Urinary bladder (tissue), 4 donors: ENCODE data around the gene MRPS6. TPM values are rescaled to one million over a fixed set of nuclear protein-coding genes. Genes with fewer than 3 reads are reported as not detected.

ENCODE experiments used
- DNase-seq: peaks from one replicate; pipeline ENCODE4 v3.0.0-alpha.2; 2015; ENCODE audit errors: extremely low spot score
- H3K27ac ChIP-seq: one replicate; pipeline ENCODE4 v1.5.1; 2013; ENCODE audit warnings: low read depth, mild to moderate bottlenecking, moderate library complexity
- H3K36me3 ChIP-seq: one replicate; pipeline ENCODE4 v1.6.1; 2013; ENCODE audit warnings: mild to moderate bottlenecking, moderate library complexity; ENCODE audit not compliant: insufficient read depth
- H3K4me1 ChIP-seq: one replicate; pipeline ENCODE4 v1.6.1; 2013; ENCODE audit warnings: mild to moderate bottlenecking, moderate library complexity; ENCODE audit not compliant: insufficient read depth
- H3K4me3 ChIP-seq: one replicate; pipeline ENCODE4 v1.5.1; 2013; ENCODE audit warnings: low read depth, low read length
- WGBS: extraction: QIAGEN DNeasy Blood & Tissue Kit; methylation state at CpG from one replicate; pipeline ENCODE4 v1.1.7; 2013; 5-methylcytosine and 5-hydroxymethylcytosine counted together
- polyA plus RNA-seq: library from polyadenylated mRNA; stranded (reverse); fragments of 200-250 nt; gene quantifications from one replicate; pipeline ENCODE4 v1.2.3, GENCODE V29; 2013
- total RNA-seq: library from RNA; depleted of rRNA; stranded (reverse); fragments of >200 nt; gene quantifications from one replicate; pipeline ENCODE4 v1.2.3, GENCODE V29; 2014
- donor health status: healthy with polysubstance abuse.
- donor health status: healthy.

Gene MRPS6
- total and polyA plus RNA-seq, 2 donors = 14.2 to 60.7 TPM

DNA sequence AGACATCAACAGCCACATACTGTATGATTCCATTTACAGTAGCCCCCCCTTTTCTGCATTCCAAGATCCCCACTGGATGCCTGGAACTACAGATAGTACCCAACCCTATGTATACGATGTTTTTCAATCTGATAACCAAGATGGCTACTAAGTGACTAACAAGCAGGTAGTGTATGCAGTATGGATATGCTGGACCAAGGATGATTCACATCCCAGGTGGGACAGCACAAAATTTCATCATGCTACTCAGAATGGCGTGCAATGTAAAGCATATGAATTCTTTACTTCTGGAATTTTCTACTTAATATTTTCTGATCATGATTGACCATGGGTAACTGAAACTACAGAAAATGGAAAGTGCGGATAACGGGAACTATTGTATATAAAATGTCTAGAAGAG lies 30.0 kb upstream of the MRPS6 start:
- Histone ChIP-seq H3K36me3 (no peaks in the 10 kb centered on the region), H3K27ac (no peak overlapping the region), H3K4me3 (no peak overlapping the region), H3K4me1 (no peaks in the 10 kb centered on the region)
- 82% methylated on average over 4 of the region's 4 CpGs for WGBS
- no peak for DNase-seq

GRCh38 chr21:34046917-34047316 lies 26.5 kb upstream of the MRPS6 start:
- Histone ChIP-seq H3K27ac (no peak overlapping the region), H3K36me3 (no peaks in the 10 kb centered on the region), H3K4me3 (no peak overlapping the region), H3K4me1 (no peaks in the 10 kb centered on the region)
- WGBS = 84% methylated on average over 6 of the region's 6 CpGs
- no peak for DNase-seq

- no peak for DNase-seq
- H3K4me1 ChIP-seq = no peaks in the 10 kb centered on the region
- no peak overlapping the region for H3K27ac ChIP-seq
- no peaks in the 10 kb centered on the region for H3K36me3 ChIP-seq
- H3K4me3 ChIP-seq = no peak overlapping the region
These were observed 25.5 kb upstream of the MRPS6 start for GRCh38 chr21:34047835-34048234.

DNA sequence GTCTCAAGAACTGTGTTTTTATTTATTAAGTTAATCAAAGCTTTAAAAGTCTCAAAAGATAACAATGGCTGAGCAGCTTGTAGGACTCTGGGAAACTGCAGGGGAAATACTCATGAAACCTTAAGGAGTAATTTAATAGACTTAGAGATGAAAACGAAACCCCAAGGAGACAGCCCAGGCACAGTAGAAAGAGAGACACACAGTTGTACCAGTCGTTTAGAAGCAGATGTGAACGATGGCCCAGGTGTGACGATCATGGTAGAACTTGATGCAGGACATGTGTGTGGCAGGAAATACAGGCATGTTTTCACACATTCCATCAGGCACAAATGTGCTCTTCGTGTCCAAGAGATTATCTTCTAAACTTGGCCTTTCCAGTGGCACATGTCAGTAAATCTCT lies 21.2 kb upstream of the MRPS6 start:
- Histone ChIP-seq H3K4me3 (no peak overlapping the region), H3K4me1 (no peaks in the 10 kb centered on the region), H3K27ac (no peak overlapping the region), H3K36me3 (no peaks in the 10 kb centered on the region)
- WGBS = 78% methylated on average over 5 of the region's 5 CpGs
- DNase-seq = no peak

GRCh38 chr21:34054259-34054658 lies 19.1 kb upstream of the MRPS6 start:
- H3K36me3 ChIP-seq = no peaks in the 10 kb centered on the region
- H3K27ac ChIP-seq = no peak overlapping the region
- WGBS = 68% methylated on average over 4 of the region's 4 CpGs
- no peak for DNase-seq
- no peak overlapping the region for H3K4me3 ChIP-seq
- no peaks in the 10 kb centered on the region for H3K4me1 ChIP-seq

DNA sequence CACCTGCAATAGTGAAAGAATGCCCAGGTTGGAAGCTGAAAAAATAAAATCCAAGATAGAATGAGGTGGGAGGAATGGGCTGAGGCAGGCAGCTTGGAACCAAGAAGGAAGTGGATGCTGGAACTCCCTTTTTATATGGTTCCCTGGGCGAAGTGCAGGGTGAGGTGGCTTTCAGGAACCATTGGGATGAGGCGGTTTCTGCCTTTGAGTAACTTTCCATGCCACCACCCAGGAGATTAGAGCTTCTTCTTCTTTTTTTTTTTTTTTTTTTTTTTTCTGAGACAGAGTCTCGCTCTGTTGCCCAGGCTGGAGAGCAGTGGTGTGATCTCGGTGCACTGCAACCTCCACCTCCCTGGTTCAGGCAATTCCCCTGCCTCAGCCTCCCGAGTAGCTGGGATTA lies 17.8 kb upstream of the MRPS6 start:
- H3K36me3 ChIP-seq = no peaks in the 10 kb centered on the region
- 97% methylated on average over 5 of the region's 5 CpGs for WGBS
- no peak overlapping the region for H3K4me3 ChIP-seq

GRCh38 chr21:34061983-34062382 lies 11.4 kb upstream of the MRPS6 start:
- no peak for DNase-seq
- no peaks in the 10 kb centered on the region for H3K36me3 ChIP-seq
- no peaks in the 10 kb centered on the region for H3K4me1 ChIP-seq
- no peak overlapping the region for H3K27ac ChIP-seq
- WGBS = 83% methylated on average over 3 of the region's 3 CpGs
- H3K4me3 ChIP-seq = no peak overlapping the region

More for the DNA sequence above, 17.8 kb upstream of the MRPS6 start:
- H3K4me1 ChIP-seq = no peaks in the 10 kb centered on the region
- H3K27ac ChIP-seq = no peak overlapping the region
- DNase-seq = no peak

- H3K27ac ChIP-seq = no peak overlapping the region
These were observed 8.4 kb upstream of the MRPS6 start for GRCh38 chr21:34065027-34065426.

DNA sequence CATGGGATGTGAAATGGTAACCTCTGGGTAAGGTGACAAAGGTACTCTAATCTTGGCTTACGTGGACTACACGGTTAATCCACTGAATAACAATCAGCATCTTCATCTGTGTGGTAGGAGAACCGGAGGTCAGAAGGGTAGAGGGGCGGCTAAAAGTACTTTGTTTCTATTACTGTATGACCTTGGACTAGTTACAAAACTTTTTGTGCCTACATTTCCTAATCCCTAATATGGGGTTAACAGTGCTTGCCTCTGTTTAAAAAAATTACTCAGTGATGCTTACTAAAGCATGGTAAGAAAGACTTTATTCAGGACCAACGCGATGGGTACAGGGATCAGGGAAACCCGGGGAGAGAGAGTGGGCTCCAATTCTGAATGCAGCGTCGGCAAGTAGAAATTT lies 1.7 kb upstream of the MRPS6 start:
- no peak for DNase-seq
- 84% methylated on average over 9 of the region's 9 CpGs for WGBS
- Histone ChIP-seq H3K27ac (no peak overlapping the region), H3K4me1 (no peaks in the 10 kb centered on the region), H3K36me3 (no peaks in the 10 kb centered on the region), H3K4me3 (no peak overlapping the region)

More at GRCh38 chr21:34065027-34065426, 8.4 kb upstream of the MRPS6 start:
- H3K4me1 ChIP-seq = no peaks in the 10 kb centered on the region
- no peak for DNase-seq
- 59% methylated on average over 3 of the region's 3 CpGs for WGBS
- no peak overlapping the region for H3K4me3 ChIP-seq
- H3K36me3 ChIP-seq = no peaks in the 10 kb centered on the region

GRCh38 chr21:34072145-34073031 lies 990 bp upstream of the MRPS6 start:
- no peaks in the 10 kb centered on the region for H3K36me3 ChIP-seq
- DNase-seq = no peak
- H3K4me3 ChIP-seq = peak overlapping the region; percentile 98
- peak overlapping the region; percentile 63 for H3K27ac ChIP-seq
- WGBS = 38% methylated on average over 32 of the region's 32 CpGs
- no peaks in the 10 kb centered on the region for H3K4me1 ChIP-seq

DNA sequence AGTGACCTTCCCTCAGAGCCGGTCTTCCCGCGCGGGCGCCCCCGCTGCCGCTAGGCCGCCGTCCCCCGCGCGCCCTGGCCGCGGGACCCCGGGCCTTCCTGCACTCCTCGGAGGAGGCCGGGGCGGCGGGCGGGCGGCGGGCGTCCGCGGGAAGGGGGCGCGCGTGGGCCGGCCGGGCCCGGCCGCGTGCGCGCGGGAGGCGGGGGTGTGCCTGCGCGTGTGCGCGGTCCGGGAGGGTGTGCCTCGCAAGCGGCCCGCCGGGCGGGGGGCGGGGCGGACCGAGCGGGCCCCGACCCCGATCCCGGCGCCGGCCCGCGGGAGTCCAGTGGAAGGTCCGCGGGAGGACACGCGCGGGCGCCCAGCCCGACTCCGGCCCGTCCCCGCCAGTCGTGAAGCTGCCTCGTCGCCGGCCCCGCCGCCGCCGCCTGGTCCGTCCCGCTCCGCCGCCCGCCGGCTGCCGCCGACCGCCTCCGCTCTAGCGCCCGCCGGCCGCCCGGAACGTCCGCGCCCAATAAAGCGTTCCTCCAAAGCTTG lies 438 bp downstream of the MRPS6 start:
- DNase-seq = no peak
- under 1% methylated on average over 93 of the region's 95 CpGs for WGBS
- Histone ChIP-seq H3K4me1 (no peaks in the 10 kb centered on the region), H3K4me3 (peak overlapping the region; percentile 98), H3K27ac (no peak overlapping the region), H3K36me3 (no peaks in the 10 kb centered on the region)

- Histone ChIP-seq H3K4me1 (no peaks in the 10 kb centered on the region), H3K27ac (no peak overlapping the region), H3K36me3 (no peaks in the 10 kb centered on the region), H3K4me3 (peak overlapping the region; percentile 98)
- DNase-seq = no peak
- 16% methylated on average over 32 of the region's 32 CpGs for WGBS
These were observed 1.1 kb downstream of the MRPS6 start for GRCh38 chr21:34074283-34075090.

DNA sequence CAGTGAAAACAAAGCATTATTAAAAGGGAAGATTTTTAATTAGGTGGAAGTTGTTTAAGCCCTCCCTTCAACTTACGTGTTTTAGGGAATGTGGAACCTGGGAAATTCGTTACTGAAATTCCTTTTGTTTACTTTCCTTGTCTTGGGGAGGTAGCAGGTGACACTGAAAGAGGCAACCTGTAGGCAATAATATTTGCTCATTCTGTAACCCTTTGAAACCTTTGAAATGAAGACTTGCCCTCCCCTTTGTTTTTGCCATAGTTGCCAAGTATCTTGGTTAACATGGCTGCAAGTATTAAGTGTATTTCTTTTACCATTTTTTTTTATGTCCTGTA lies 1.7 kb downstream of the MRPS6 start:
- WGBS = 70% methylated on average over 2 of the region's 2 CpGs
- Histone ChIP-seq H3K4me3 (peak overlapping the region; percentile 98), H3K4me1 (no peaks in the 10 kb centered on the region), H3K36me3 (no peaks in the 10 kb centered on the region), H3K27ac (no peak overlapping the region)
- no peak for DNase-seq
